Measurements from ENCODE around the gene CDKN2C.

GRCh38 chr1:50995651-50996050 lies 25.6 kb downstream of the CDKN2C start:
- TF ChIP-seq CTCF (conservative IDR thresholded peaks at IDR 0.05; ENCODE audit: low read depth in 2 of 2) (no peak), POLR2AphosphoS5 (IDR thresholded peaks at IDR 0.05; ENCODE audit: low read depth) (no peak), STAT1 (IDR thresholded peaks at IDR 0.05; ENCODE audit: unreplicated experiment) (no peak), EZH2phosphoT487 (IDR thresholded peaks at IDR 0.05; ENCODE audit: unreplicated experiment) (no peak)
